Stomach (tissue), 9 donors: ENCODE data around the gene HOXC13. TPM values are rescaled to one million over a fixed set of nuclear protein-coding genes. Genes with fewer than 3 reads are reported as not detected.

Source experiments
- DNase-seq, 2 donors: peaks; one replicate each; pipeline versions ENCODE4 v3.0.0 to v3.0.0-alpha.2; 2013 to 2019
- H3K27ac ChIP-seq, 5 donors: fragments of 200-600 bp in 4 of 5; sonication (generic) in 4 of 5; one replicate each; pipeline ENCODE4 v1.5.1; 2013 to 2019; ENCODE audit warnings: mild to moderate bottlenecking in 1 of 5, moderate library complexity in 1 of 5
- H3K27me3 ChIP-seq, 3 donors: fragments of 200-600 bp; sonication (generic); one replicate each; pipeline ENCODE4 v1.5.1; 2017 to 2019; ENCODE audit warnings: mixed run types in 1 of 3
- H3K36me3 ChIP-seq, 4 donors: fragments of 200-600 bp; sonication (generic); 1 replicate in 3 of 4; 2 replicates in 1 of 4; pipeline ENCODE4 v1.5.1; 2016 to 2019
- H3K4me1 ChIP-seq, 4 donors: fragments of 200-600 bp; sonication (generic); one replicate each; pipeline ENCODE4 v1.5.1; 2016 to 2019
- H3K4me3 ChIP-seq, 4 donors: fragments of 200-600 bp; sonication (generic) in 3 of 4; one replicate each; pipeline ENCODE4 v1.5.1; 2016 to 2019; ENCODE audit warnings: mild to moderate bottlenecking in 1 of 4
- H3K9me3 ChIP-seq, 4 donors: fragments of 200-600 bp; sonication (generic); one replicate each; pipeline ENCODE4 v1.5.1; 2016 to 2019
- EP300 ChIP-seq: sonication (generic); formaldehyde crosslinking; IDR thresholded peaks from one replicate; pipeline ENCODE4 v1.6.1; 2017; ENCODE audit warnings: antibody characterized with exemption
- POLR2A ChIP-seq, 4 donors: fragments of 450-650 bp; IDR thresholded peaks; one replicate each; pipeline ENCODE4 v1.6.1; 2016; ENCODE audit warnings: antibody characterized with exemption in 4 of 4, control low read depth in 2 of 4, mild to moderate bottlenecking in 1 of 4, moderate library complexity in 1 of 4
- POLR2AphosphoS5 ChIP-seq, 3 donors: sonication (generic); formaldehyde crosslinking; IDR thresholded peaks; one replicate each; pipeline ENCODE4 v1.6.1; 2016; ENCODE audit warnings: antibody characterized with exemption in 3 of 3
- WGBS, 5 donors: extraction: QIAGEN DNeasy Blood & Tissue Kit in 3 of 5; methylation state at CpG; one replicate each; pipeline versions ENCODE4 v1.1.5 to v1.1.7; 2013 to 2018; 5-methylcytosine and 5-hydroxymethylcytosine counted together
- intact Hi-C: fragments of 100-400 bp; cut with DNase I; formaldehyde crosslinking; loops from one replicate; pipeline ENCODE4 v1.15.1; 2023; ENCODE audit warnings: low total_unique reads
- polyA plus RNA-seq, 3 donors: library from polyadenylated mRNA; stranded (reverse); fragments of 200-250 nt; gene quantifications; one replicate each; pipeline ENCODE4 v1.2.3, GENCODE V29; 2013
- small RNA-seq, 4 donors: library from RNA; depleted of rRNA; stranded (forward); fragments of <200 nt; gene quantifications; one replicate each; pipeline ENCODE3, GENCODE V24; 2016
- total RNA-seq, 5 donors: library from RNA; depleted of rRNA; stranded (reverse); fragments of >200 nt; gene quantifications; one replicate each; pipeline versions ENCODE4 v1.1.0 to v1.2.3, GENCODE V29; 2014 to 2016
- TF ChIP-seq, protein P1 (sequence below), 7 experiments: fragments of 450-650 bp in 4 of 7; fragments of 200-600 bp in 3 of 7; sonication (generic) in 3 of 7; IDR thresholded peaks; one replicate each; pipeline ENCODE4 v1.5.1; 2016 to 2019; ENCODE audit warnings: antibody characterized with exemption in 7 of 7, control low read depth in 2 of 7, mild to moderate bottlenecking in 1 of 7
- donor health status: healthy with polysubstance abuse.
- donor health status: Bipolar disorder and iron deficiency.
- donor health status: healthy.

The HOXC13 gene
- total and polyA plus RNA-seq, 8 donors: not detected

DNA sequence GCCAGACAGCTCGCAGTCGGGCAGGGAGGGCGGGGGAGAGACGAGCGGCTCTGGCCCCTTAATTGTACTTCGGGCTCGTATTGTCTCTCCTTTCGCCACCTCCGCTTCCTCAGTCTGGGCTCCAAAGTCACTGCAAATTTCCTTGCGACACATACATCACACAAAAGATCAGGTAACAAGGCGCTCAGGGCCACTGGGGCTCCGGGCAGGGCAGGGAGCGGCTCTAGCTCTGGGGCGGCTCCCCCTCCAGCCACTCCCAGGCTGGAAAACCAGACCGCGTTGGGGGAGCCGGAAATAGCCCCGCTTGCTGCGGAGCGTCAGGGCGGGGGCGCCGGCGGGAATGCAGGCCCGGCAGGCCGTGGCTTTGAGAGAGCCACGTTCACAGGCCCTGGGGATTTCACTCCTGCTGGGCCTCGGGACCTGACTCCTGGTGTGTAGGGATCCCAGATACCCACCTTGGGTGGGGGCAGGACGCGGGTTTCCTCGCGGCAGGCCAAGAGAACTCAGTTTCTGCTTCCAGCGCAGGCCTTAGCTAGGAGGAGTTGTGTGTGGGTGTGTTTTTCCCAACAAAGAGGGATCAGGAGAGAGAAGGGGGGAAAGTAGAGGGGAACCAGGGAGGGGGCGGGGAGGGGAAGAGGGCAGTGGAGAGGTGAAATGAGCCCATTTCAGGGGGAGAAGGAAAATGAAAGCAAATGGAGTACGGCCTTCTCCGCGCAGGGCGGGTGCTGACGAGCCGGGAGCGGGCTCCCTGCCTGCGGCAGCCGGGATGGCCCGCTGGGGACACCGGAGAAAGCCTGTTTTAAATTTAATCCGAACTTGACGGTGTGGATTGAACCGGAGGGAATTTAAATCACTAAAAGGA is 57.0 kb downstream of the HOXC13 start:
- Histone ChIP-seq H3K27ac (no peak overlapping the region), H3K4me1 (peaks cover 33 to 55% (median 49%) of the 10 kb centered on the region in 4 donors), H3K4me3 (peak overlapping the region; percentile 42 to 56 (median 54)), H3K9me3 (no peaks in the 10 kb centered on the region), H3K36me3 (no peaks in the 10 kb centered on the region), H3K27me3 (peaks cover 78 to 100% (median 100%) of the 10 kb centered on the region in 3 donors)
- TF ChIP-seq, protein P1, sequence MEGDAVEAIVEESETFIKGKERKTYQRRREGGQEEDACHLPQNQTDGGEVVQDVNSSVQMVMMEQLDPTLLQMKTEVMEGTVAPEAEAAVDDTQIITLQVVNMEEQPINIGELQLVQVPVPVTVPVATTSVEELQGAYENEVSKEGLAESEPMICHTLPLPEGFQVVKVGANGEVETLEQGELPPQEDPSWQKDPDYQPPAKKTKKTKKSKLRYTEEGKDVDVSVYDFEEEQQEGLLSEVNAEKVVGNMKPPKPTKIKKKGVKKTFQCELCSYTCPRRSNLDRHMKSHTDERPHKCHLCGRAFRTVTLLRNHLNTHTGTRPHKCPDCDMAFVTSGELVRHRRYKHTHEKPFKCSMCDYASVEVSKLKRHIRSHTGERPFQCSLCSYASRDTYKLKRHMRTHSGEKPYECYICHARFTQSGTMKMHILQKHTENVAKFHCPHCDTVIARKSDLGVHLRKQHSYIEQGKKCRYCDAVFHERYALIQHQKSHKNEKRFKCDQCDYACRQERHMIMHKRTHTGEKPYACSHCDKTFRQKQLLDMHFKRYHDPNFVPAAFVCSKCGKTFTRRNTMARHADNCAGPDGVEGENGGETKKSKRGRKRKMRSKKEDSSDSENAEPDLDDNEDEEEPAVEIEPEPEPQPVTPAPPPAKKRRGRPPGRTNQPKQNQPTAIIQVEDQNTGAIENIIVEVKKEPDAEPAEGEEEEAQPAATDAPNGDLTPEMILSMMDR (IDR thresholded peaks at IDR 0.05): no peak
- TF ChIP-seq EP300: no peak
- TF ChIP-seq POLR2A (IDR thresholded peaks at IDR 0.05): no peak
- TF ChIP-seq POLR2AphosphoS5 (IDR thresholded peaks at IDR 0.05): no peak
- intact Hi-C loops: no loop called here
- peak; percentile 40 to 84 for DNase-seq
- 2 to 5% (median 3%) methylated on average over 26 to 48 of the region's 48 CpGs for WGBS, 5 donors

Small RNAs within 50 kb of the gene (small RNA-seq; reads per million reads assigned to genes)
- 0 reads per million in 4 donors for gene AC012531.3
- 0 reads per million in 4 donors for gene AC012531.4
- 0 to 0.98 (median 0.18) reads per million in 4 donors for gene MIR196A2
- gene RF01905: 0 reads per million in 4 donors
- 0 reads per million in 4 donors for gene RF01906

Other genes with a start within 250 kb of the HOXC13 start
- 100 to 1,000 TPM; 135 to 441 (median 164) TPM for gene CALCOCO1, start 211.4 kb upstream of the HOXC13 start, total RNA-seq
- 100 to 1,000 TPM in 1 of 3 donors, 10 to 100 TPM in 2; 60.3 to 102 (median 73.2) TPM for gene CALCOCO1, start 211.4 kb upstream of the HOXC13 start, polyA plus RNA-seq
- not detected for gene CISTR, start 186.9 kb upstream of the HOXC13 start, total RNA-seq
- gene CISTR, start 186.9 kb upstream of the HOXC13 start, polyA plus RNA-seq: not detected
- not detected for gene HOXC12, start 16.1 kb downstream of the HOXC13 start, total RNA-seq
- gene HOXC12, start 16.1 kb downstream of the HOXC13 start, polyA plus RNA-seq: not detected
- not detected for gene HOXC11, start 34.3 kb downstream of the HOXC13 start, total RNA-seq
- not detected for gene HOXC11, start 34.3 kb downstream of the HOXC13 start, polyA plus RNA-seq
- not detected for gene HOTAIR, start 36.1 kb downstream of the HOXC13 start, total RNA-seq
- gene HOTAIR, start 36.1 kb downstream of the HOXC13 start, polyA plus RNA-seq: not detected
- gene HOXC10, start 46.3 kb downstream of the HOXC13 start, total RNA-seq: not detected
- gene HOXC10, start 46.3 kb downstream of the HOXC13 start, polyA plus RNA-seq: not detected
- not detected for gene HOXC9, start 61.3 kb downstream of the HOXC13 start, total RNA-seq
- under 1 TPM in 1 of 3 donors, not detected in 2; 0.08 TPM for gene HOXC9, start 61.3 kb downstream of the HOXC13 start, polyA plus RNA-seq
- not detected for gene HOXC8, start 70.2 kb downstream of the HOXC13 start, total RNA-seq
- gene HOXC8, start 70.2 kb downstream of the HOXC13 start, polyA plus RNA-seq: under 1 TPM in 1 of 3 donors, not detected in 2; 0.08 TPM
- gene HOXC6, start 89.6 kb downstream of the HOXC13 start, total RNA-seq: 1 to 10 TPM in 1 of 5 donors, not detected in 4; 2.0 TPM
- 1 to 10 TPM in 1 of 3 donors, under 1 TPM in 1, not detected in 1; 0.46 to 1.0 TPM for gene HOXC6, start 89.6 kb downstream of the HOXC13 start, polyA plus RNA-seq
- not detected for gene HOXC5, start 94.2 kb downstream of the HOXC13 start, total RNA-seq
- 1 to 10 TPM in 1 of 3 donors, under 1 TPM in 1, not detected in 1; 0.25 to 1.3 TPM for gene HOXC5, start 94.2 kb downstream of the HOXC13 start, polyA plus RNA-seq
- 1 to 10 TPM in 2 of 5 donors, not detected in 3; 2.6 to 3.5 TPM for gene HOXC4, start 115.0 kb downstream of the HOXC13 start, total RNA-seq
- gene HOXC4, start 115.0 kb downstream of the HOXC13 start, polyA plus RNA-seq: 1 to 10 TPM in 2 of 3 donors, under 1 TPM in 1; 0.92 to 3.7 (median 2.6) TPM